Keratinocyte (primary cell): ENCODE measurements around the gene GARNL3.

Experiments
- CTCF ChIP-seq, 3 experiments: IDR thresholded peaks in 1 of 3; conservative IDR thresholded peaks in 1 of 3; optimal IDR thresholded peaks in 1 of 3; 2 replicates in 2 of 3; 3 replicates in 1 of 3; pipeline versions ENCODE3 to v1.5.1; 2011; ENCODE audit warnings: low read length in 3 of 3, mild to moderate bottlenecking in 3 of 3, moderate library complexity in 2 of 3, control low read depth in 1 of 3, inconsistent platforms in 1 of 3; ENCODE audit not compliant: insufficient read depth in 2 of 3; ENCODE audit errors: extremely low read depth in 1 of 3
- EZH2 ChIP-seq: IDR thresholded peaks from one replicate; pipeline ENCODE4 v1.6.1; 2012; ENCODE audit warnings: inconsistent platforms, mild to moderate bottlenecking, low read length, moderate library complexity

- no peak for TF ChIP-seq CTCF (optimal IDR thresholded peaks at IDR 0.05 in 1 of 3, IDR thresholded peaks at IDR 0.05 in 1 of 3, conservative IDR thresholded peaks at IDR 0.05 in 1 of 3; ENCODE audit: extremely low read depth in 1 of 3, insufficient read depth in 2 of 3, low read length in 3 of 3)
- no peak for TF ChIP-seq EZH2
Observed at GRCh38 chr9:127402401-127403090, 138.0 kb downstream of the GARNL3 start.
